GM23338 (cell line): ENCODE results near the gene UBE2D3. TPM values are rescaled to one million over a fixed set of nuclear protein-coding genes. Genes with fewer than 3 reads are reported as not detected.

Experiments
- ATAC-seq: fragments of 200-7000 bp; cut with Tn5 transposase; 3 replicates; pipeline ENCODE4 v1.9.1; 2020
- DNase-seq: peaks from one replicate; pipeline ENCODE4 v3.0.0-alpha.2; 2015; ENCODE audit warnings: low spot score
- H2AFZ ChIP-seq: fragments of 200-600 bp; sonication (generic); 2 replicates; pipeline ENCODE4 v1.8.0; 2016; ENCODE audit warnings: antibody characterized with exemption, mild to moderate bottlenecking, moderate library complexity
- H3F3A ChIP-seq: fragments of 200-600 bp; sonication (generic); replicated peaks from 2 replicates; pipeline ENCODE4 v1.8.0; 2017; ENCODE audit warnings: antibody characterized with exemption, mixed run types, low read depth
- H3K27ac ChIP-seq: fragments of 200-600 bp; sonication (generic); 2 replicates; pipeline ENCODE4 v1.6.1; 2016; ENCODE audit warnings: low read depth
- H3K27me3 ChIP-seq: fragments of 200-600 bp; sonication (generic); 2 replicates; pipeline ENCODE4 v1.8.0; 2016; ENCODE audit warnings: mild to moderate bottlenecking, mixed run types, moderate library complexity; ENCODE audit not compliant: insufficient read depth
- H3K36me3 ChIP-seq: fragments of 200-600 bp; sonication (generic); 2 replicates; pipeline ENCODE4 v1.8.0; 2016; ENCODE audit warnings: mild to moderate bottlenecking; ENCODE audit not compliant: insufficient read depth
- H3K4me1 ChIP-seq: fragments of 200-600 bp; sonication (generic); 2 replicates; pipeline ENCODE4 v1.8.0; 2016; ENCODE audit warnings: mild to moderate bottlenecking, moderate library complexity; ENCODE audit not compliant: insufficient read depth
- H3K4me2 ChIP-seq: fragments of 200-600 bp; sonication (generic); 2 replicates; pipeline ENCODE4 v1.7.1; 2017; ENCODE audit warnings: mixed run types
- H3K4me3 ChIP-seq: fragments of 200-600 bp; sonication (generic); 2 replicates; pipeline ENCODE4 v1.6.1; 2016; ENCODE audit warnings: mixed run types
- H3K79me2 ChIP-seq: fragments of 200-600 bp; sonication (generic); replicated peaks from 2 replicates; pipeline ENCODE4 v1.8.0; 2017; ENCODE audit warnings: mild to moderate bottlenecking; ENCODE audit not compliant: insufficient read depth
- H3K9me2 ChIP-seq: fragments of 200-600 bp; sonication (generic); 2 replicates; pipeline ENCODE4 v1.8.0; 2017; ENCODE audit not compliant: insufficient read depth
- H4K20me1 ChIP-seq: fragments of 200-600 bp; sonication (generic); replicated peaks from 2 replicates; pipeline ENCODE4 v1.8.0; 2017; ENCODE audit warnings: mild to moderate bottlenecking; ENCODE audit not compliant: insufficient read depth
- H3K27ac Mint-ChIP-seq: 2 replicates; pipeline ENCODE4 v1.8.0; 2020; ENCODE audit warnings: inconsistent platforms, mild to moderate bottlenecking, moderate library complexity, mixed read lengths
- H3K27me3 Mint-ChIP-seq: 3 replicates; pipeline ENCODE4 v1.8.0; 2022; ENCODE audit warnings: low read depth, mild to moderate bottlenecking, moderate library complexity, mixed read lengths, inconsistent platforms; ENCODE audit not compliant: insufficient read depth, poor library complexity
- H3K36me3 Mint-ChIP-seq: 3 replicates; pipeline ENCODE4 v1.8.0; 2021; ENCODE audit warnings: low read depth, mild to moderate bottlenecking, inconsistent platforms, moderate library complexity, mixed read lengths
- H3K4me1 Mint-ChIP-seq: 3 replicates; pipeline ENCODE4 v1.8.0; 2020; ENCODE audit warnings: mild to moderate bottlenecking, inconsistent platforms, mixed read lengths
- H3K4me3 Mint-ChIP-seq: 3 replicates; pipeline ENCODE4 v1.8.0; 2021; ENCODE audit warnings: moderate library complexity, mild to moderate bottlenecking, inconsistent platforms, mixed read lengths
- H3K9me3 Mint-ChIP-seq: 3 replicates; pipeline ENCODE4 v1.8.0; 2020; ENCODE audit warnings: moderate library complexity, mild to moderate bottlenecking, inconsistent platforms, mixed read lengths
- CREB1 ChIP-seq: fragments of 250-450 bp; sonication (Bioruptor Pico); IDR thresholded peaks from 2 replicates; pipeline ENCODE4 v1.5.0; 2020; ENCODE audit warnings: low read depth, mild to moderate bottlenecking, moderate library complexity
- CTCF ChIP-seq, 2 experiments: fragments of 200-600 bp in 1 of 2; sonication (generic) in 1 of 2; conservative IDR thresholded peaks; 2 replicates each; pipeline versions ENCODE4 v1.5.1 to v1.6.1; 2016 to 2017; ENCODE audit warnings: antibody characterized with exemption in 2 of 2, low read depth in 2 of 2, mild to moderate bottlenecking in 2 of 2, moderate library complexity in 1 of 2
- EZH2 ChIP-seq: fragments of 200-600 bp; sonication (generic); IDR thresholded peaks from one replicate; pipeline ENCODE4 v1.8.0; 2017; ENCODE audit warnings: antibody characterized with exemption, mild to moderate bottlenecking, low read depth; ENCODE audit not compliant: unreplicated experiment
- EZH2phosphoT487 ChIP-seq: fragments of 200-600 bp; sonication (generic); IDR thresholded peaks from one replicate; pipeline ENCODE4 v1.8.1; 2018; ENCODE audit warnings: antibody characterized with exemption; ENCODE audit not compliant: unreplicated experiment
- JUNB ChIP-seq: IDR thresholded peaks from one replicate; pipeline ENCODE4 v1.6.1; 2016; ENCODE audit warnings: antibody characterized with exemption; ENCODE audit not compliant: unreplicated experiment
- NANOG ChIP-seq: IDR thresholded peaks from 2 replicates; pipeline ENCODE4 v1.6.1; 2016; ENCODE audit warnings: antibody characterized with exemption, borderline replicate concordance
- POLR2AphosphoS5 ChIP-seq: IDR thresholded peaks from 2 replicates; pipeline ENCODE4 v1.6.1; 2016; ENCODE audit warnings: antibody characterized with exemption, low read depth
- REST ChIP-seq: IDR thresholded peaks from one replicate; pipeline ENCODE4 v1.6.1; 2018; ENCODE audit warnings: antibody characterized with exemption; ENCODE audit not compliant: unreplicated experiment
- STAT1 ChIP-seq: IDR thresholded peaks from one replicate; pipeline ENCODE4 v1.6.1; 2016; ENCODE audit warnings: antibody characterized with exemption; ENCODE audit not compliant: unreplicated experiment
- ZNF114 ChIP-seq: fragments of 250-450 bp; sonication (Bioruptor Pico); IDR thresholded peaks from 2 replicates; pipeline ENCODE4 v1.5.0; 2020; ENCODE audit warnings: mild to moderate bottlenecking, moderate library complexity
- ZNF331 ChIP-seq: fragments of 250-450 bp; sonication (Bioruptor Pico); IDR thresholded peaks from 2 replicates; pipeline ENCODE4 v1.5.0; 2020; ENCODE audit warnings: low read depth, mild to moderate bottlenecking, moderate library complexity
- ZNF462 ChIP-seq: fragments of 250-450 bp; sonication (Bioruptor Pico); IDR thresholded peaks from 2 replicates; pipeline ENCODE4 v1.5.0; 2020; ENCODE audit warnings: mild to moderate bottlenecking, moderate library complexity
- polyA plus RNA-seq: library from polyadenylated mRNA; unstranded; fragments of >200 nt; fragmentation: Nextera tagmentation; extraction: Ambion mirVana; gene quantifications from 2 replicates; pipeline ENCODE4 v1.2.1, GENCODE V29; 2016
- total RNA-seq: library from RNA; depleted of rRNA; stranded (reverse); fragments of >200 nt; shearing (Covaris generic); gene quantifications from 2 replicates; pipeline ENCODE4 v1.2.3, GENCODE V29; 2014
- TF ChIP-seq, protein P1 (sequence below): IDR thresholded peaks from 2 replicates; pipeline ENCODE4 v1.6.1; 2016; ENCODE audit warnings: antibody characterized with exemption

The UBE2D3 gene
- total and polyA plus RNA-seq, 2 experiments from 2014 or later, result 250 to 498 TPM

DNA sequence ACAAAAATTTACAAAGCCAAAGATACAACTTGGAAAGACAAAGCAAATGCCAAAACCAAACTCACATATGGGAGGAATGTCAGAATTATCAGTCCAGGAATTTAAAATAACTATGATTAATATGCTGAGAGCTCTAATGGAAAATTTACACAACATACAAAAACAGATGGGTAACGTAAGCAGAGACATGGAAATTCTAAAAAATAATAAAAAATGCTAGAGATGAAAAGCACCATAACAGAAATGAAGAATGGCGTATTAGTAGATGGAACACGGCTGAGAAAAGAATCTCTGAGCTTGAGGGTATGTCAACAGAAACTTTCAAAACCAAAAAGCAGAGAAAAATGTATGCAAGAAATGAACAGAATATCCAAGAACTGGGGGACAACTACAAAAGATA, 62.5 kb downstream of the UBE2D3 start:
- Mint-ChIP-seq H3K4me3 (no peak overlapping the region), H3K36me3 (no peaks in the 10 kb centered on the region; the same call in 2 of the 3 replicates), H3K4me1 (peaks cover 9% of the 10 kb centered on the region), H3K9me3 (peaks cover 16% of the 10 kb centered on the region; the same call in 2 of the 3 replicates), H3K27me3 (peaks cover 8% of the 10 kb centered on the region), H3K27ac (no peak overlapping the region)
- H3K4me1 ChIP-seq, result no peaks in the 10 kb centered on the region
- no peaks in the 10 kb centered on the region for H4K20me1 ChIP-seq
- DNase-seq, result no peak
- no peaks in the 10 kb centered on the region for H3K9me2 ChIP-seq
- H3K36me3 ChIP-seq, result no peaks in the 10 kb centered on the region
- ATAC-seq, result no peak
- H3K79me2 ChIP-seq, result no peaks in the 10 kb centered on the region
- H3K27me3 ChIP-seq, result peaks cover 17% of the 10 kb centered on the region
- no peak overlapping the region for H2AFZ ChIP-seq
- TF ChIP-seq STAT1 (no peak), ZNF331 (CRISPR knock-in tag) (no peak), EZH2phosphoT487 (no peak), EZH2 (no peak), POLR2AphosphoS5 (no peak), ZNF462 (CRISPR knock-in tag) (no peak), NANOG (no peak), CTCF (conservative IDR thresholded peaks at IDR 0.05; ENCODE audit: low read depth in 2 of 2) (no peak), ZNF114 (CRISPR knock-in tag) (no peak), REST (no peak), JUNB (no peak), CREB1 (CRISPR knock-in tag) (no peak)
- TF ChIP-seq, protein P1, sequence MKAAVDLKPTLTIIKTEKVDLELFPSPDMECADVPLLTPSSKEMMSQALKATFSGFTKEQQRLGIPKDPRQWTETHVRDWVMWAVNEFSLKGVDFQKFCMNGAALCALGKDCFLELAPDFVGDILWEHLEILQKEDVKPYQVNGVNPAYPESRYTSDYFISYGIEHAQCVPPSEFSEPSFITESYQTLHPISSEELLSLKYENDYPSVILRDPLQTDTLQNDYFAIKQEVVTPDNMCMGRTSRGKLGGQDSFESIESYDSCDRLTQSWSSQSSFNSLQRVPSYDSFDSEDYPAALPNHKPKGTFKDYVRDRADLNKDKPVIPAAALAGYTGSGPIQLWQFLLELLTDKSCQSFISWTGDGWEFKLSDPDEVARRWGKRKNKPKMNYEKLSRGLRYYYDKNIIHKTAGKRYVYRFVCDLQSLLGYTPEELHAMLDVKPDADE, result no peak
- no peaks in the 10 kb centered on the region for H3F3A ChIP-seq
- H3K4me2 ChIP-seq, result no peak overlapping the region
- H3K27ac ChIP-seq, result no peak overlapping the region
- no peak overlapping the region for H3K4me3 ChIP-seq
